Neural progenitor cell (in vitro differentiated cells): Measurements from ENCODE around the gene TICRR. TPM values are rescaled to one million over a fixed set of nuclear protein-coding genes. Genes with fewer than 3 reads are reported as not detected.
"Not testable (repeated sequence)": the region's sequence is repeated elsewhere in the genome, so short reads cannot be mapped to it uniquely, and the experiment has no call there.

ENCODE experiments used
- DNase-seq: peaks from one replicate; pipeline ENCODE4 v3.0.0-alpha.2; 2016; ENCODE audit warnings: low spot score
- H2AFZ ChIP-seq: fragments of 200-600 bp; sonication (generic); replicated peaks from 2 replicates; pipeline ENCODE4 v1.6.1; 2016; ENCODE audit warnings: antibody characterized with exemption
- H3F3A ChIP-seq: fragments of 200-600 bp; sonication (generic); 2 replicates; pipeline ENCODE4 v1.6.1; 2016; ENCODE audit warnings: antibody characterized with exemption, low read depth
- H3K27ac ChIP-seq: fragments of 200-600 bp; sonication (generic); 2 replicates; pipeline ENCODE4 v1.5.1; 2016; ENCODE audit warnings: mild to moderate bottlenecking
- H3K27me3 ChIP-seq: fragments of 200-600 bp; sonication (generic); 2 replicates; pipeline ENCODE4 v1.6.1; 2016; ENCODE audit warnings: mild to moderate bottlenecking, moderate library complexity
- H3K36me3 ChIP-seq: fragments of 200-600 bp; sonication (generic); 2 replicates; pipeline ENCODE4 v1.5.1; 2016
- H3K4me1 ChIP-seq: fragments of 200-600 bp; sonication (generic); 2 replicates; pipeline ENCODE4 v1.6.1; 2016; ENCODE audit warnings: mixed run types
- H3K4me2 ChIP-seq: fragments of 200-600 bp; sonication (generic); 2 replicates; pipeline ENCODE4 v1.6.1; 2016
- H3K4me3 ChIP-seq: fragments of 200-600 bp; sonication (generic); 2 replicates; pipeline ENCODE4 v1.5.1; 2016
- H3K79me2 ChIP-seq: fragments of 200-600 bp; sonication (generic); 2 replicates; pipeline ENCODE4 v1.6.1; 2016; ENCODE audit warnings: low read depth
- H3K9ac ChIP-seq: fragments of 200-600 bp; sonication (generic); 2 replicates; pipeline ENCODE4 v1.6.1; 2016
- H3K9me3 ChIP-seq: fragments of 200-600 bp; sonication (generic); 2 replicates; pipeline ENCODE4 v1.5.1; 2016; ENCODE audit warnings: low read depth
- H4K20me1 ChIP-seq: fragments of 200-600 bp; sonication (generic); 2 replicates; pipeline ENCODE4 v1.6.1; 2016; ENCODE audit warnings: low read depth
- H3K27ac Mint-ChIP-seq: 3 replicates; pipeline ENCODE4 v1.8.0; 2021; ENCODE audit warnings: mixed read lengths
- H3K27me3 Mint-ChIP-seq: 2 replicates; pipeline ENCODE4 v1.8.0; 2022; ENCODE audit warnings: low read depth, mild to moderate bottlenecking, inconsistent platforms, moderate library complexity, mixed read lengths; ENCODE audit not compliant: insufficient read depth
- H3K36me3 Mint-ChIP-seq: 3 replicates; pipeline ENCODE4 v1.8.0; 2021; ENCODE audit warnings: mixed read lengths
- H3K4me1 Mint-ChIP-seq: 3 replicates; pipeline ENCODE4 v1.8.0; 2021; ENCODE audit warnings: mixed read lengths
- H3K4me3 Mint-ChIP-seq: 3 replicates; pipeline ENCODE4 v1.8.0; 2021; ENCODE audit warnings: mild to moderate bottlenecking, moderate library complexity, mixed read lengths
- H3K9me3 Mint-ChIP-seq: 3 replicates; pipeline ENCODE4 v1.8.0; 2020; ENCODE audit warnings: mixed read lengths
- EZH2 ChIP-seq: fragments of 200-600 bp; sonication (generic); IDR thresholded peaks from 2 replicates; pipeline ENCODE4 v1.6.1; 2017; ENCODE audit warnings: antibody characterized with exemption, mild to moderate bottlenecking, moderate library complexity
- EZH2phosphoT487 ChIP-seq: fragments of 200-600 bp; sonication (generic); IDR thresholded peaks from 2 replicates; pipeline ENCODE4 v1.6.1; 2017; ENCODE audit warnings: antibody characterized with exemption
- total RNA-seq: library from RNA; depleted of rRNA; stranded (reverse); fragments of >200 nt; gene quantifications from 2 replicates; pipeline ENCODE4 v1.2.3, GENCODE V29; 2015; ENCODE audit warnings: low replicate concordance
- TF ChIP-seq, protein P1 (sequence below): fragments of 200-600 bp; sonication (generic); IDR thresholded peaks from 2 replicates; pipeline ENCODE4 v1.5.1; 2017; ENCODE audit warnings: antibody characterized with exemption, mild to moderate bottlenecking

The TICRR gene
- total RNA-seq, 1 donor from 2014 or later = 19.6 TPM

DNA sequence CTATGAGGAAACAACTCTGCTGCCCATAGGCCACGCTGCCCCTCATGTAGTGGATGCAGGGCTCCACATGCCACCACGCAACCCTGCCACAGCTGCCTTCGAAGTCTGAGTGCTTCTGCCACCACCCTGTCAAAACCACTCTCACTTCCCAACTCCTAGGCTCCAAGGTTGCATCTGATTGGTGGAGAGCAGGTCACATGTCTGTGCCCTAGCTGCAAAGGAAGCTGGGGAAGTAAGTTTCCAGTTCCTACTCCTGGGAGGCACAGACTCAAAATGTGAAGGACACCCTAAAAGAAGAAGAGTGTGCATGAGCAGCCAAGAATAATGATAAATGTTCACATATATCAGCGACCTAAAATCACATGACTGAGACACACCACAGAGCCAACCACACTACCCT is 31.9 kb upstream of the TICRR start:
- Histone ChIP-seq H3K9ac (no peak overlapping the region), H3K4me2 (no peak overlapping the region), H3K27me3 (no peaks in the 10 kb centered on the region), H3F3A (no peaks in the 10 kb centered on the region), H3K4me1 (no peaks in the 10 kb centered on the region), H3K79me2 (no peaks in the 10 kb centered on the region), H3K36me3 (no peaks in the 10 kb centered on the region), H3K27ac (no peak overlapping the region), H4K20me1 (no peaks in the 10 kb centered on the region), H3K4me3 (no peak overlapping the region), H2AFZ (no peak overlapping the region), H3K9me3 (no peaks in the 10 kb centered on the region)
- Mint-ChIP-seq H3K9me3 (peaks cover 2% of the 10 kb centered on the region), H3K27ac (no peak overlapping the region), H3K36me3 (no peaks in the 10 kb centered on the region), H3K4me3 (no peak overlapping the region), H3K27me3 (peaks cover 9% of the 10 kb centered on the region), H3K4me1 (no peaks in the 10 kb centered on the region)
- TF ChIP-seq EZH2phosphoT487 (no peak), EZH2 (no peak)
- TF ChIP-seq, protein P1, sequence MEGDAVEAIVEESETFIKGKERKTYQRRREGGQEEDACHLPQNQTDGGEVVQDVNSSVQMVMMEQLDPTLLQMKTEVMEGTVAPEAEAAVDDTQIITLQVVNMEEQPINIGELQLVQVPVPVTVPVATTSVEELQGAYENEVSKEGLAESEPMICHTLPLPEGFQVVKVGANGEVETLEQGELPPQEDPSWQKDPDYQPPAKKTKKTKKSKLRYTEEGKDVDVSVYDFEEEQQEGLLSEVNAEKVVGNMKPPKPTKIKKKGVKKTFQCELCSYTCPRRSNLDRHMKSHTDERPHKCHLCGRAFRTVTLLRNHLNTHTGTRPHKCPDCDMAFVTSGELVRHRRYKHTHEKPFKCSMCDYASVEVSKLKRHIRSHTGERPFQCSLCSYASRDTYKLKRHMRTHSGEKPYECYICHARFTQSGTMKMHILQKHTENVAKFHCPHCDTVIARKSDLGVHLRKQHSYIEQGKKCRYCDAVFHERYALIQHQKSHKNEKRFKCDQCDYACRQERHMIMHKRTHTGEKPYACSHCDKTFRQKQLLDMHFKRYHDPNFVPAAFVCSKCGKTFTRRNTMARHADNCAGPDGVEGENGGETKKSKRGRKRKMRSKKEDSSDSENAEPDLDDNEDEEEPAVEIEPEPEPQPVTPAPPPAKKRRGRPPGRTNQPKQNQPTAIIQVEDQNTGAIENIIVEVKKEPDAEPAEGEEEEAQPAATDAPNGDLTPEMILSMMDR = no peak
- no peak for DNase-seq

DNA sequence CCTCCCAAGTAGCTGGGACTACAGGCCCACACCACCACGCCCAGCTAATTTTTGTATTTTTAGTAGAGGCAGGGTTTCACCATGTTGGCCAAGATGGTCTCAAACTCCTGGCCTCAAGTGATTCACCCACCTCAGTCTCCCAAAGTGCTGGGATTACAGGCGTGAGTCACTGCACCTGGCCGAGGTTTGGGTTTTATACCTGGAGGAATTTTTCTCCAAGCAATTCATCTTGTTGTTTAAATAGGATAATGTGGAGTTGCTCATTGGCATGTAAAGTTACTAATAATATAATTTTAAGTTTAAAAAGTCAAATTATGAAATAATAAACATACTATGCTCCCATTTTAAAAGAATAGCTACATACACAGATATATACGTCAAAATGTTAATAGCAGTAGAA is 26.1 kb upstream of the TICRR start:
- H3K27ac Mint-ChIP-seq, H3K9ac ChIP-seq, H3K4me1 ChIP-seq, H2AFZ ChIP-seq, H3K9me3 Mint-ChIP-seq, DNase-seq, H3K36me3 Mint-ChIP-seq, H3K9me3 ChIP-seq, H3K27me3 ChIP-seq, H3F3A ChIP-seq, H3K36me3 ChIP-seq, H4K20me1 ChIP-seq, H3K27ac ChIP-seq, H3K79me2 ChIP-seq, H3K4me3 Mint-ChIP-seq, H3K4me2 ChIP-seq, H3K4me3 ChIP-seq: not testable (repeated sequence)
- H3K27me3 Mint-ChIP-seq = peaks cover 14% of the 10 kb centered on the region
- peaks cover 25% of the 10 kb centered on the region for H3K4me1 Mint-ChIP-seq

DNA sequence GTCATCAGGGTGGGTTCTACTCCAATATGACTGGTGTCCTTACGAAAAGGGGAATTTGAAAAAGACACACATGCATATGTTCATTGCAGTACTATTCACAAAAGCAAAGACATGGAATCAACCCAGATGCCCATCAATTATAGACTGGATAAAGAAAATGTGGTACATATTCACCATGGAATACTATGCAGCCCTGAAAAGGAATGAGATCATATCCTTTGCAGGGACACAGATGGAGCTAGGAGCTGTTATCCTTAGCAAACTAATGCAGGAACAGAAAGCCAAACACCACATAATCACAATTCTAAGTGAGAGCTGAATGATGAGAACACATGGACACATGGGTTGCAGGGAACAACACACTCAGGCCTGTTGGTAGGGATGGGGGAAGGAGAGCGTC is 24.8 kb upstream of the TICRR start:
- H3K4me1 ChIP-seq = no peaks in the 10 kb centered on the region
- H3K27me3 ChIP-seq = no peaks in the 10 kb centered on the region
- H3K9ac ChIP-seq = no peak overlapping the region
- H4K20me1 ChIP-seq = no peaks in the 10 kb centered on the region
- no peak overlapping the region for H3K4me3 Mint-ChIP-seq
- no peaks in the 10 kb centered on the region for H3F3A ChIP-seq
- no peak overlapping the region for H3K27ac Mint-ChIP-seq
- no peak overlapping the region for H3K4me3 ChIP-seq
- TF ChIP-seq EZH2phosphoT487 (no peak), EZH2 (no peak)
- TF ChIP-seq, protein P1 = no peak
- no peaks in the 10 kb centered on the region for H3K36me3 Mint-ChIP-seq
- H3K27me3 Mint-ChIP-seq = peaks cover 14% of the 10 kb centered on the region
- no peaks in the 10 kb centered on the region for H3K9me3 ChIP-seq
- DNase-seq = no peak
- H3K79me2 ChIP-seq = no peaks in the 10 kb centered on the region
- no peak overlapping the region for H2AFZ ChIP-seq
- no peak overlapping the region for H3K27ac ChIP-seq
- no peaks in the 10 kb centered on the region for H3K36me3 ChIP-seq
- H3K4me2 ChIP-seq = no peak overlapping the region
- H3K4me1 Mint-ChIP-seq = peaks cover 25% of the 10 kb centered on the region
- H3K9me3 Mint-ChIP-seq = peaks cover 2% of the 10 kb centered on the region

DNA sequence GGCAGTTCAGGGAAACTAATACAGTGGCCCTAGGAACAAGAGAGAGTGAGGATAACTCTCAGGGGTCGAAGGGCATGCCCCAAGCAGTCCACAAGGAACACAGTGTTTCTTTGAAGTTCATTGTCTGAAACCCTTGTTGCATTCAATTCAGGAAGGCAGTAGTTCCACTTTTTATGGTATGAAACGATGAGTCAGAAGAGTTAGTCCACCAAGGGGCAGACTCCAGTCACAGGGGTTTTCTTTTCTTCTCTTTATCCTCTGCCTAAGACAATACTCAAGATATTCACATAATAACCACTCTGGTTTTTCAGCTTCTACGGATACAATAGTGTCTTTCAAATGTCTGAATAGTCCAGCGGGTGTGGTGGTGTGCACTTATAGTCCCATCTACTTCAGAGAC is 23.7 kb upstream of the TICRR start:
- Mint-ChIP-seq H3K27ac (peak overlapping the region; percentile 94), H3K4me3 (no peak overlapping the region), H3K27me3 (peaks cover 12% of the 10 kb centered on the region), H3K36me3 (no peaks in the 10 kb centered on the region), H3K9me3 (peaks cover 2% of the 10 kb centered on the region), H3K4me1 (peaks cover 28% of the 10 kb centered on the region)
- Histone ChIP-seq H3K79me2 (no peaks in the 10 kb centered on the region), H3K4me3 (no peak overlapping the region), H3K27ac (no peak overlapping the region), H3K9me3 (no peaks in the 10 kb centered on the region), H3K4me1 (no peaks in the 10 kb centered on the region), H3K36me3 (no peaks in the 10 kb centered on the region), H3K27me3 (no peaks in the 10 kb centered on the region), H3K4me2 (no peak overlapping the region), H3K9ac (no peak overlapping the region), H4K20me1 (no peaks in the 10 kb centered on the region), H3F3A (no peaks in the 10 kb centered on the region), H2AFZ (no peak overlapping the region)
- no peak for TF ChIP-seq EZH2
- no peak for DNase-seq
